IMR-90 (cell line): ENCODE measurements around the gene CLEC16A. TPM values are rescaled to one million over a fixed set of nuclear protein-coding genes. Genes with fewer than 3 reads are reported as not detected.

Source experiments
- ATAC-seq: fragments of 200-7000 bp; cut with Tn5 transposase; 2 replicates; pipeline ENCODE4 v1.9.1; 2020; ENCODE audit warnings: low read depth, mild to moderate bottlenecking, moderate library complexity
- BruUV-seq: library from RNA; stranded (reverse); fragments of 400-500 nt; replicated peaks from 2 replicates; lab custom pipeline; 2021; lab: Mats Ljungman, UMichigan
- CTCF ChIA-PET: fragments of 300-600 bp; formaldehyde crosslinking; extraction: SDS; loops from one replicate; lab custom pipeline; 2021; ENCODE audit warnings: antibody characterized with exemption; lab: Yijun Ruan, JAX
- POLR2A ChIA-PET: fragments of 300-600 bp; sonication (Branson Sonifier 250); formaldehyde crosslinking; loops from one replicate; lab custom pipeline; 2022; ENCODE audit warnings: antibody characterized with exemption; ENCODE audit not compliant: unreplicated experiment; lab: Charles Lee
- DNase-seq: peaks from one replicate; pipeline ENCODE4 v3.0.0; 2013
- H2AFZ ChIP-seq: replicated peaks from 2 replicates; pipeline ENCODE3; 2013; ENCODE audit warnings: low read length, mild to moderate bottlenecking; ENCODE audit not compliant: poor library complexity
- H2AK5ac ChIP-seq: 2 replicates; pipeline ENCODE4 v1.6.1; 2013; ENCODE audit warnings: low read depth, low read length, inconsistent platforms
- H2AK9ac ChIP-seq: replicated peaks from 2 replicates; pipeline ENCODE3; 2013; ENCODE audit warnings: mild to moderate bottlenecking, low read depth, low read length, moderate library complexity; ENCODE audit not compliant: poor library complexity
- H2BK120ac ChIP-seq: 2 replicates; pipeline ENCODE4 v1.6.1; 2013; ENCODE audit warnings: low read depth, low read length, inconsistent platforms
- H2BK15ac ChIP-seq: 3 replicates; pipeline ENCODE4 v1.6.1; 2013; ENCODE audit warnings: low read depth, low read length, inconsistent platforms
- H2BK20ac ChIP-seq: 2 replicates; pipeline ENCODE4 v1.6.1; 2013; ENCODE audit warnings: low read depth, mild to moderate bottlenecking, inconsistent platforms, low read length, moderate library complexity
- H2BK5ac ChIP-seq: 2 replicates; pipeline ENCODE4 v1.6.1; 2013; ENCODE audit warnings: mild to moderate bottlenecking, low read depth, low read length, inconsistent platforms; ENCODE audit not compliant: poor library complexity, severe bottlenecking
- H3K14ac ChIP-seq: replicated peaks from 2 replicates; pipeline ENCODE4 v1.6.1; 2013; ENCODE audit warnings: low read depth, low read length, inconsistent platforms
- H3K18ac ChIP-seq: 2 replicates; pipeline ENCODE4 v1.6.1; 2013; ENCODE audit warnings: low read depth, low read length, control low read depth
- H3K23ac ChIP-seq: 2 replicates; pipeline ENCODE4 v1.6.1; 2013; ENCODE audit warnings: low read depth, low read length, inconsistent platforms
- H3K27ac ChIP-seq: 2 replicates; pipeline ENCODE4 v1.5.1; 2013; ENCODE audit warnings: mild to moderate bottlenecking, control low read depth, low read length; ENCODE audit not compliant: insufficient read depth
- H3K27me3 ChIP-seq: 2 replicates; pipeline ENCODE4 v1.6.1; 2013; ENCODE audit warnings: low read length; ENCODE audit not compliant: control insufficient read depth, insufficient read depth
- H3K36me3 ChIP-seq: 2 replicates; pipeline ENCODE4 v1.6.1; 2013; ENCODE audit warnings: low read length, mixed read lengths; ENCODE audit not compliant: control insufficient read depth, insufficient read depth
- H3K4ac ChIP-seq: 2 replicates; pipeline ENCODE4 v1.6.1; 2013; ENCODE audit warnings: low read depth, low read length, inconsistent platforms
- H3K4me1 ChIP-seq: 2 replicates; pipeline ENCODE4 v1.6.1; 2013; ENCODE audit warnings: low read length, mixed read lengths; ENCODE audit not compliant: control insufficient read depth, insufficient read depth
- H3K4me2 ChIP-seq: 2 replicates; pipeline ENCODE4 v1.6.1; 2013; ENCODE audit warnings: low read depth, mild to moderate bottlenecking, control low read depth, low read length, moderate library complexity
- H3K4me3 ChIP-seq: 2 replicates; pipeline ENCODE4 v1.5.1; 2013; ENCODE audit warnings: low read depth, mild to moderate bottlenecking, control low read depth, low read length, moderate library complexity; ENCODE audit not compliant: insufficient read depth
- H3K56ac ChIP-seq: 2 replicates; pipeline ENCODE4 v1.6.1; 2013; ENCODE audit warnings: low read length, inconsistent platforms; ENCODE audit not compliant: insufficient read depth; ENCODE audit errors: extremely low read depth
- H3K79me1 ChIP-seq, 2 experiments: 2 replicates each; pipeline ENCODE4 v1.6.1; 2013; ENCODE audit warnings: low read length in 2 of 2, inconsistent platforms in 1 of 2, low read depth in 1 of 2
- H3K9ac ChIP-seq: 2 replicates; pipeline ENCODE4 v1.6.1; 2013; ENCODE audit warnings: low read depth, low read length, control low read depth
- H3K9me1 ChIP-seq: 2 replicates; pipeline ENCODE4 v1.6.1; 2013; ENCODE audit warnings: low read length, inconsistent platforms; ENCODE audit not compliant: insufficient read depth
- H3K9me3 ChIP-seq: 2 replicates; pipeline ENCODE4 v1.6.1; 2013; ENCODE audit warnings: low read length; ENCODE audit not compliant: control insufficient read depth, insufficient read depth
- H4K20me1 ChIP-seq: 2 replicates; pipeline ENCODE4 v1.6.1; 2013; ENCODE audit warnings: low read length, inconsistent platforms; ENCODE audit not compliant: insufficient read depth
- H4K5ac ChIP-seq: 2 replicates; pipeline ENCODE4 v1.6.1; 2013; ENCODE audit warnings: mild to moderate bottlenecking, low read depth, low read length, control low read depth
- H4K8ac ChIP-seq, 2 experiments: 2 replicates each; pipeline ENCODE4 v1.6.1; 2013; ENCODE audit warnings: low read depth in 2 of 2, low read length in 2 of 2, control low read depth in 1 of 2, inconsistent platforms in 1 of 2
- H4K91ac ChIP-seq: 2 replicates; pipeline ENCODE4 v1.6.1; 2013; ENCODE audit warnings: low read depth, low read length, inconsistent platforms; ENCODE audit not compliant: insufficient read depth
- BHLHE40 ChIP-seq: fragments of 150-350 bp; IDR thresholded peaks from 2 replicates; pipeline ENCODE4 v1.6.1; 2016; ENCODE audit warnings: mild to moderate bottlenecking, low read depth, low read length
- CTCF ChIP-seq: conservative IDR thresholded peaks from 2 replicates; pipeline ENCODE4 v1.5.1; 2012; ENCODE audit warnings: mild to moderate bottlenecking, low read depth, low read length, improper control_type of control experiment
- ELK1 ChIP-seq: fragments of 150-350 bp; IDR thresholded peaks from 2 replicates; pipeline ENCODE4 v1.6.1; 2016; ENCODE audit warnings: low read depth, mild to moderate bottlenecking, low read length, moderate library complexity, borderline replicate concordance
- FOS ChIP-seq: fragments of 150-350 bp; IDR thresholded peaks from 2 replicates; pipeline ENCODE4 v1.6.1; 2016; ENCODE audit warnings: low read depth, low read length
- MAZ ChIP-seq: IDR thresholded peaks from 2 replicates; pipeline ENCODE4 v1.6.1; 2012; ENCODE audit warnings: low read depth, mild to moderate bottlenecking, low read length, improper control_type of control experiment, moderate library complexity, borderline replicate concordance
- NFE2L2 ChIP-seq: fragments of 150-350 bp; IDR thresholded peaks from 2 replicates; pipeline ENCODE4 v1.6.1; 2016; ENCODE audit warnings: low read depth, mild to moderate bottlenecking, low read length
- RAD21 ChIP-seq: IDR thresholded peaks from 2 replicates; pipeline ENCODE4 v1.6.1; 2012; ENCODE audit warnings: low read length, improper control_type of control experiment
- RCOR1 ChIP-seq: IDR thresholded peaks from 2 replicates; pipeline ENCODE4 v1.6.1; 2012; ENCODE audit warnings: mild to moderate bottlenecking, low read length, improper control_type of control experiment; ENCODE audit not compliant: insufficient replicate concordance
- RFX5 ChIP-seq: IDR thresholded peaks from 2 replicates; pipeline ENCODE4 v1.8.0; 2012; ENCODE audit warnings: low read depth, mild to moderate bottlenecking, low read length, moderate library complexity
- USF2 ChIP-seq: fragments of 150-350 bp; IDR thresholded peaks from 2 replicates; pipeline ENCODE4 v1.6.1; 2017; ENCODE audit warnings: mild to moderate bottlenecking, antibody characterized with exemption, low read length, low read depth
- WGBS, 2 experiments: methylation state at CpG; one replicate each; pipeline versions ENCODE4 v1.1.5 to v1.1.7; 2013; ENCODE audit warnings: missing lambda C conversion rate in 2 of 2; ENCODE audit not compliant: insufficient read length in 1 of 2; ENCODE audit errors: extremely low coverage in 2 of 2; 5-methylcytosine and 5-hydroxymethylcytosine counted together
- dilution Hi-C: fragments of 300-500 bp; cut with HindIII; formaldehyde crosslinking; loops from one replicate; pipeline ENCODE4 v1.14.3; 2018; ENCODE audit warnings: low sequenced_read_pairs; ENCODE audit not compliant: unreplicated experiment
- in situ Hi-C: fragments of 300-500 bp; cut with MboI; formaldehyde crosslinking; loops from 3 replicates; pipeline ENCODE4 v1.14.3; 2019; ENCODE audit warnings: low sequenced_read_pairs, inconsistent platforms, mixed read lengths
- intact Hi-C: fragments of 100-400 bp; cut with micrococcal nuclease; formaldehyde crosslinking; loops from 2 replicates; pipeline ENCODE4 v1.10.0; 2022
- polyA plus RNA-seq, 3 experiments: library from polyadenylated mRNA; depleted of rRNA; stranded (reverse); fragments of >200 nt; gene quantifications; 2 replicates each; pipeline ENCODE4 v1.2.3, GENCODE V29; 2012; ENCODE audit warnings: low replicate concordance in 1 of 3
- total RNA-seq: library from RNA; depleted of rRNA; stranded (reverse); fragments of >200 nt; gene quantifications from 2 replicates; pipeline ENCODE4 v1.2.3, GENCODE V29; 2012

Gene CLEC16A
- total and polyA plus RNA-seq, 2 of the 4 experiments (the other 2 are of a cell fraction): 15.9 to 16.5 TPM

DNA sequence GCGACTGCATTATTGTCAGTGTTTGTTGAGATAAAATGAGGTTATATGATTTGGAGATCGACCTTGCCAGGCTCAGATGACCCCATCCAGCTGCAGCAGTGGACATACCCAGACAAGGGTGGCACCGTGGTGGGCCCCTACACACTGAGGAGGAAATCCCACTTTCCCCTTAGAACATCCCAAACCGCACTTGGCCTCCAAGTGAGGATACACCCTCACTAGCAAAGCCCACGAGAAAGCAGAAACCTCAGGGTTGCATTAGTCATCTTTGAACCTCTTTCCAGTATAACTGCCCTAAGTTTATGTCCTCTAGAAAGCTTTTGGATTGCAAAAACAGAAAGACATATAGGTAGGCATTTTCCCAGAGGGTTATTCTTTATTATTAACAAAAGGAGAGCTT lies 101.5 kb downstream of the CLEC16A start:
- Histone ChIP-seq H3K56ac (no peak overlapping the region; the same call in 1 of the 2 replicates), H3K27ac (peak overlapping the region; percentile 98; the same call in 1 of the 2 replicates), H3K9me1 (peaks cover 31% of the 10 kb centered on the region), H2BK120ac (peak overlapping the region; percentile 87), H2BK15ac (peak overlapping the region; percentile 79; the same call in 2 of the 3 replicates), H2AK5ac (peak overlapping the region; percentile 88; the same call in 1 of the 2 replicates), H4K20me1 (no peaks in the 10 kb centered on the region), H3K14ac (peak overlapping the region; percentile 74; the same call in 1 of the 2 replicates), H3K18ac (peak overlapping the region; percentile 63), H3K23ac (peak overlapping the region; percentile 57; the same call in 1 of the 2 replicates), H2BK5ac (peak overlapping the region; percentile 53), H4K91ac (peak overlapping the region; percentile 69), H2AK9ac (peak overlapping the region; percentile 77), H3K4me1 (peaks cover 23% of the 10 kb centered on the region), H3K36me3 (peaks cover 20% of the 10 kb centered on the region), H4K5ac (peak overlapping the region; percentile 83; the same call in 1 of the 2 replicates), H3K79me1 (peaks cover 3 to 21% of the 10 kb centered on the region in 2 experiments; a peak in 1 of 4 replicates), H2BK20ac (peak overlapping the region; percentile 90), H2AFZ (no peak overlapping the region), H3K27me3 (no peaks in the 10 kb centered on the region), H3K9me3 (no peaks in the 10 kb centered on the region), H4K8ac (peak overlapping the region in 1 of 2 experiments; percentile 72; a peak in 3 of 4 replicates), H3K4me2 (no peak overlapping the region), H3K4me3 (no peak overlapping the region), H3K4ac (peak overlapping the region; percentile 85), H3K9ac (0 out of 2 replicates have a peak overlapping the region, but pooled peaks have one; percentile 17)
- BruUV-seq: no TSS peak
- ATAC-seq (peak; percentile 38), DNase-seq (peak; percentile 59)
- POLR2A ChIA-PET: no interaction called here
- TF ChIP-seq FOS: no peak
- TF ChIP-seq RFX5: no peak
- no peak for TF ChIP-seq BHLHE40
- no peak for TF ChIP-seq MAZ
- no peak for TF ChIP-seq ELK1
- no peak for TF ChIP-seq RAD21
- TF ChIP-seq CTCF: no peak
- TF ChIP-seq USF2: no peak
- TF ChIP-seq RCOR1: no peak
- TF ChIP-seq NFE2L2: no peak
- in situ Hi-C loops: no loop called here
- dilution Hi-C loops: no loop called here
- WGBS, 2 experiments: no CpG with 5 or more reads among the region's 5 CpGs
- intact Hi-C loops: no loop called here
- CTCF ChIA-PET: no interaction called here
